ENCODE measurements around the gene MORN5.

Gene MORN5

GRCh38 chr9:122191584-122191983 is 31.9 kb downstream of the MORN5 start:
- DNase-seq (ENCODE audit: low read depth), result no peak

DNA sequence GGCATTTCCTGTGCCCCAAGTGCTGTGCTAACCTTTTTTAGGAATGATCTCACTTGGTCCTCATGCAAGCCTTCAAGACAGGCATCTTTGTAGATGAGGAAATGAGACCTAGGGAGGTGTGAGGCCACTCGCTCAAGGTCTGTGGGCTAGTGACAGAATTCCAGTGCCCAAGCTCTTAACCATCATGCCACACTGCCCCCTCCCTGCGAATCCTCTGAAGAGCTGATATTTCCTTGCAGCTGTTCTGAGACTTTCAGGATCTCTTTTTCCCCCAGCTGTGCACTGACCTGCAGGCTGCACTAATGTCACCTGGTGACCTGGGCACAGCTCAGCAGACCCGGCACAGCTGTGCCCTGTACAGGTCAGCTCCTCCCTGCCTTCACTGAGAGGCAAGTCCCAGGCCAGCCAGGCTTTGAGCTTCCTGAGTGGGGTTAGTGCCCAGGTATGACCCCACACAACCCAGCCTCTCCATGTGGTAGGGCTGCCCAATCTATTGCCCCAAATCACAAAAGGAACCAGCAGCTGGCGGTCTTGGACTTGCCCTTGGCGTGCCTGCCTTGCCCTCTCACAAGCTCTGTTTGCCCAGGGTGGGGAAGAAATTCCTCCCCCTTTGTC is 32.7 kb downstream of the MORN5 start:
- DNase-seq (ENCODE audit: low read depth), result no peak

- DNase-seq (ENCODE audit: low read depth), result no peak
These were observed 33.3 kb downstream of the MORN5 start for GRCh38 chr9:122192914-122193525.

DNA sequence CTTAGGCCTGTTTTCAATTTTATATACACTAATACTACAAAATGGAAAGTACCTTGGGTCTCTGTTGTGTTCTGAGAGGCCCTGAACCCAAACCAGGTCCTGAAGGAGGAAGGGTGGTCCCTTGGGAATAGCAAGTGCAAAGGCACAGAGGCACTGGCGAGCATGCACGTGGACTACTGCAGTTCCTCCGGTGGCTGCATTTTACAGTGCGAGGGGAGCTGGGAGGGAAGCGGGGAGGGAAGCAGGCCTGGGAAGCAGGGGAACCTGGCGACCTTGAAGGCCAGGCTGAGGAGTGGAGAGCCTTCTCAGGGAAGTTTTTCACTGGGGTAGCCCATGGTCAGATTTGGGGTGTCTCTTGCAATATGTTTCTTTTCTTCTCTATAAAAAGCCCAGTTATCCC is 33.9 kb downstream of the MORN5 start:
- DNase-seq (ENCODE audit: low read depth), result no peak

DNA sequence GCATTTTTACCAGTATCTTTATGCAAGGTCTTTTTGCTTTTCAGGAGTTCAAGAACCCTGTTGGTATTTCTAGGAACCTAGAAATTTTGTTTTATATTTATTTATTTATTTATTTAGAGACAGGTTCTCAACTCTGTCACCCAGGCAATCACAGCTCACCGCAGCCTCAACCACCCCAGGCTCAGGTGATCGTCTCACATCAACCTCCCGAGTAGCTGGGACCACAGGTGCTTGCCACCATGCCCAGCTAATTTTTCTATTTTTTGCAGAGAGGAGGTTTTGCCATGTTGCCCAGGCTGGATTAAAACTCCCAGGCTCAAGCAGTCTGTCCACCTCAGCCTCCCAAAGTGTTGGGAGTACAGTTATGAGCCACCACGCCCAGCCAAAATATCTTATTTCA is 36.2 kb downstream of the MORN5 start:
- no peak for DNase-seq (ENCODE audit: low read depth)

DNA sequence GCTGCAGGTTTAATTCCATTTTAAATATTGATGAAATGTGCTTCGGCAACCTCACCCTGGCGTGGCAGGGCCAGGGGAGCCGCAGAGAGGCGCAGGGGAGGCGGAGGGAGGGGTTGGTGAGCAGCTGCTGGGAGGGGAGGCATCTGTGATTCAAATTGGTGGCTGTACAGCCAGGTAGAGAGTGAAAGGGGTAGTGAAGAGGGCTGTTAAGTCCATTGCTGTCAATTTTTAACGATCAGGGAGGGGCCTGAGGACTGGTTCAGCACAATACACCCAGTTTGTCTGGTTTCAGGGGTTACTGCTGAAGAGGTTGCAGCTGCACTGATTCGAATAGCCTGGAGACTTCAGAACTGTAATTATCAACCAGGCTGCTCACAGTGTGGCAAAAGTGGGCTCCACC is 37.7 kb downstream of the MORN5 start:
- DNase-seq (ENCODE audit: low read depth), result no peak

DNA sequence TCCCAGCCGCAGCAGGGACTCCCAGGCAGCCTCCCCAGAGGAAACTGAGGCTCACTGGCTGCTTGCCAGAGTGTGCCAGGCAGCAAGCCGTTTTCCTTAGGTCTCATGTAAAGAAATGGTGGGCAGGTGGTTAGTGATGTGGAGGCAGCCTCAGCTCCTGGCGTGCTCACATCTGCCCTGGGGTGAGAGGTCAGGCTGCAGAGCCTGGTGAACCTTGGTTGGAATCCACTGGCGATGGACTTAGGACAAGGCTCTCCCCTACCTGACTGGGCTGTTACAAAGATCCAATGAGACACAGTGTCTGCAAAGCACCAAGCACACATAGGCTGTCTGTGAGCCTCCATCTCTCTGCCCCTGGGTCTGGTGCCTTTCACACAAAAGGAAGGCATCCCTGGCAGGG is 38.2 kb downstream of the MORN5 start:
- no peak for DNase-seq (ENCODE audit: low read depth)

- no peak for DNase-seq (ENCODE audit: low read depth)
These were observed 41.4 kb downstream of the MORN5 start for GRCh38 chr9:122200960-122201595.

DNA sequence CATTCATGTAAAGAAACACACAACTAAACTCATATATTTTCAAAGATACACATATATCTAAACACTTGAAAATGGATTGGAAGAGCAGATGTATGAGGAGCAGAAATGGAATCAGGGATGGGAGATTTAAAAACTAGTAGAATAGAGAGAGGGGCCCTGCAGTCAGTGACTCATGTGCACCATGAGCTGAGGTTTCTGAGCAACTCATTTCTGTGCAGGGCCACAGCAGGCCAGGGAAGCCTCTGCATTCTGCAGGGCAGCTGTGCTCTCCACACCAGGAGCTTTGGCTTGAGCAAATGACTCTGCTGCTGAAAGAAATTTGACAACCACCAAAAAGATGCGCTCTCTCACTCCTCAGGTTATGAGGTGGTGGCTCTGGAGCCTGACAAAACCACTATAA is 41.9 kb downstream of the MORN5 start:
- no peak for DNase-seq (ENCODE audit: low read depth)

- DNase-seq (ENCODE audit: low read depth), result no peak
These were observed 42.4 kb downstream of the MORN5 start for GRCh38 chr9:122202111-122202510.

DNA sequence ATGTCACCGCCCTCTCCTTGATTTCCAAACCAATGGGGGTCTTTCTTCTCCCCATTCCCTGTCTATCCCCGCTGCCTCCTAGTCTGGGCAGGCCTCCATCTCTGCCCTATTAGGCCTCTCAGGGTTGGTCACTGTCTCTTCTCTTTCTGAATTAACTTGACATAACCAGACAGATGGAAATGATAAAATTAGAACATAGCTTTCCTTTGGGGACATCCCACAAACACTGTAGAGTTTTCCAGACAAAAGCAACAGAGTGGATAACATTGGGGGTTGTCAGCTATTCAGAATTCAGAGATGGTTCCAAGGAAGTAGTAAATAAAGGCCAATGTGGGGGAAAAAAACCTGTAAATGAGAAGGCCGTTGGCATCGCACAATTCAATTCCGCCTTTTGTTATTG is 44.3 kb downstream of the MORN5 start:
- DNase-seq (ENCODE audit: low read depth), result no peak

DNA sequence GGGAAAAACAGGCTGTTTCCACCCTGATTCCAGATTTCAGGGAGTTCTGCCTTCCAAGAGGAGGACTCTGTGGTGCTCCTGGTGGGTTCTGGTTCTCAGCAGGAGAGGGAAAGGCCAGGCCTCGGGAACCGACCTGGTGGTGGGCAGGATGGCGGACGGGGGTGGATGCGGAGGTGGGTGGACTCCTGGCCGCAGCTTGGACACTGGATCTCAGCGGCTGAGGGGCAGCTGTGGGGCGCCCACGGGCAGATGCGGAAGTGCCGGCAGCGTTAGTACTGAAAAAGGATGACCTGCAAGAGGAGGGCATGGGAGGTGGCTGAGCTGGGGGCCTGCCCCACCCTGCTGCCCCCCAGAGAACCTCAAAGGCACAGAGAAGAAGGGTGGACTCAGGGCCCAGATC is 44.8 kb downstream of the MORN5 start:
- DNase-seq (ENCODE audit: low read depth), result no peak

DNA sequence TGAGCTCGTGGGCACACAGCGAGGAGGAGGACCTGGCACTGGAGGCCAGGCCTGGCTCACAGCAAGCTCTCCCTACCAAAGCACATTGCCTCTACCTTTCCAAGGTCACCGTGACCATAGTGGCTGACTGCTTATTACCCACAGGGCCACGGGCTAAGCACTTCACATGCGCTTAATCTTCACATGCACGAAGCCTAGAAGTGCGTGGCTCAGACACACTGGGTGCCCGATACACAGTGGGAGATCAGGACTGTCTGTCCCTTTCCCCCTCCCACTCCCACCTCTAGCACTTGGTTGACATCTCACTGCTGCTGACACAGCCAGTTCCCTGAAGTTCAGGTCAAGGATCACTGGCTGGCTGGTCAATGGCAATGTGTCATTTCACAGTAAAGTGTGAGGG is 45.5 kb downstream of the MORN5 start:
- no peak for DNase-seq (ENCODE audit: low read depth)

DNA sequence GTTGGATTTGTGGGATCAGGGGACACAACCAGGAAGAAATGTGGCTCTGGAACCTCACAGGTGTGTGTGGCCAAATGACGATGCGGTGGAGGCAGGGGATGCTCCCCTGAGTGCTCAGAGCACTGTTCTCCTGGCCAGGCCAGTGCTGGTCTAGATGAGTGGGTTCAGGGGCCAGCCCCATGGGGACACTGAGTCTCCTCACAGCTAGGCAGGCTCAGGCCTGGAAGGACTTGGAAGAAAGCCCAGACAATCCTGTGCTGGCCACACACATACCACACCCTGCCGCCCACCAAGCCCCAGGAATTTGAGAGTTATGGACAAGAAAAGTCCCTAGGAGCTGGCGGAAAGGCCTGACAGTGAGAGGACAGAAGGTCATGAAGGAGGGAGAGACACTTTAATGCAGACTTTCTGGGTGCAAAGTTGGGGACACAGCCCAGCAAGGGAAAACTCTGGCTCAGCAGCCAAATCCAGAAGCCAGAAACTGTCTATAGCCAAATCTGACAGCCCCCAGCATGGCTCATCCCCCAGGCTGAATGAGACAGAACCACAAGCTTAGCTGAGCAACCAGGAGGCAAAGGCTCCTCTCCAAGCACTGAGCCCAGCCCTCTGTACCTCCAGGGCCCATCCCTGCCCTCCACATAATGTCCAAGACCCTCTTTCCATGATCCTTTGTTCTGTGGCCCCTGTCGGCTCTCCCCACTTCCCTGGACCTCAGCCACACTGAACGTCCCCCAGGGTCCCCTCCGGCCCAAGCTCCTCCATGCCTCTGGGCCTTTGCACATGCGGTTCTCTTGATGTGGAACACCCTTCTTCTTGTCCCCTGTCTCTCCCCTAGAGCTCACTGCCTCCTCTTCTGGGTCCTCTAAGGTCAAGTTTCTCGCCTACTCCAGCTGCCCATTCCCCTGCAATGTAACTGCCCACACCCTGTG is 46.7 kb downstream of the MORN5 start:
- peak; percentile 42 for DNase-seq (ENCODE audit: low read depth)

- no peak for DNase-seq (ENCODE audit: low read depth)
These were observed 47.4 kb downstream of the MORN5 start for GRCh38 chr9:122207096-122207495.

GRCh38 chr9:122209451-122209850 is 49.7 kb downstream of the MORN5 start:
- no peak for DNase-seq (ENCODE audit: low read depth)

DNA sequence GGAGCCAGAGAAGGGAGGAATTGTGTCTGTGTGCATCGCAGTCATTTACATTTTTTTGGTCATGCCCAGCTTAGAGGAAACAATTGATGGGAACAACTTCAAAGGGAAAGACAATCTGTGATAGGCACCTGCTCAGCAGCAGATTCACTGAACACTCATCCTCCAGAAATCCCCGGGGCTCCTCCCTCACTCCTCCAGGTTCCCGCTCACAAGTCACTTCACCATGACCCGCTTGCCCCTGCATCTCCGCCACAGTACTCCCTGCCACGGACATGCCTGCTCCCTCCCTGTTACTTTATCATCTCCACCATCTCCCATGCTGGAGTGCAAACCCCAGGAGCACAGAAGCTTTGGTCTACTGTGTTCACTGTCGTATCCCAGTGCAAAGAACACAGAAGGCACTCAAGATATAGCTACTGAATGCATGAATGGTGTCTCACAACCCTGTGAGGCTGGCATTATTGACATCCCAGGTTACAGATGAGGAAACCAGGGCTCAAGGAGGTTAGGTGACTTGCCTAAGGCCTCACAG is 52.8 kb downstream of the MORN5 start:
- no peak for DNase-seq (ENCODE audit: low read depth)

GRCh38 chr9:122213102-122213588 is 53.4 kb downstream of the MORN5 start:
- DNase-seq (ENCODE audit: low read depth), result no peak

DNA sequence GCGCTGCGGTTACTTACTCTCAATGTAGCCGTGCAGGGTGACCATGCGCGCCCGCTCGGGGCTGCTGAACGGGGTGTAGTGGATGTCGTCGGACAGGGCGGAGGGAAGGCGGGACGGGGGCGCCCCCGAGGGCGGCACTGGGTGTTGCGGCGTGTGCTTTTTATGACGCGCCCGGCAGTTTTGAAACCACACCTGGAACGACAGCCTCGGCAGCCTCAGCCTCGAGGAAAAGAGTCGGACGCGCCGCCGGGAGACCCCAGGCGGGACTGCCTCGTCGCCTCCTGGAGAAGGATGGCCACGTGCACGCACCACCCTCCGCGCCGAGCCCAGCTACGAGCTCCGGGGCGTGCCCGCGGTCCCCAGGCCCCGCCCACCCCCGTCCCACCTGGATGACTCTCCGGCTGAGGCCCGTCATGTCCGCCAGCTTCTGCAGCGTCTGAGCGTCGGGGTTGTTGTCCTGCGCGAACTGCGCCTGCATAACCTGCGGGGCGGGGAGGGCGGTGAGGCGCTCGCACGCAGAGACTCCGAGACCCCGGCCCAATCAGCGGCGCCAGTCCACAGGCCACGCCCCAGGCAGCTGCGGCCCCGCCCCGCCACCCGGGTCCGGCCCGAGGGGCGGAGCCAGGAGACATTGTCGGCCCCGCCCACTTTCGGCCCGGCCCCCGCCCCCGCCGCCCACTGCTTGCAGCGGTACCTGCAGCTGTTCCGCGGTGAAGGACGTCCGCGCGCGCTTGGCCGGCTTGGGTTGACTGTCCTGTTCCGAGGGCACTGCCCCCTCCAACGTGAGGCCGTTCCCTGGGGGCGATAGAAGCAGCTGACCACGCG is 54.1 kb downstream of the MORN5 start:
- DNase-seq (ENCODE audit: low read depth), result no peak

DNA sequence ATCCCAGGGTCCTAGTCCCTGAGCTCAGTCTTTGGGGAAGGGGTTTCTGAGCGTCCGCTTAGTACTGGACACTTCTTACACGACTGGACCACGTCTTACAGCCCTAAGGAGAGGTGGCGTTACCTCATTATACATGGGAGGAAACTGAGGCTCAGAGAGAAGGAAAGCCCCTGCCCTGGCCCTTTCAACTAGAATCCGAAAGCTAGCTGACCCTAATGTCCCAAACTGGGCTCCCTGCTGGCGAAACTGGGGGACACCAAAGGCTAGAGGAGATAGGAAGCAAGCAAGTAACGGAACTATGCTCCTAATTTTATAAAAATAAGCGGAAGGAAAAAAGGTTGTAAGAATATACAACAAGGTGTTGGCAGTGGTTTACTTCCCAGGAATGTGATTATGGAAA is 54.8 kb downstream of the MORN5 start:
- no peak for DNase-seq (ENCODE audit: low read depth)

DNA sequence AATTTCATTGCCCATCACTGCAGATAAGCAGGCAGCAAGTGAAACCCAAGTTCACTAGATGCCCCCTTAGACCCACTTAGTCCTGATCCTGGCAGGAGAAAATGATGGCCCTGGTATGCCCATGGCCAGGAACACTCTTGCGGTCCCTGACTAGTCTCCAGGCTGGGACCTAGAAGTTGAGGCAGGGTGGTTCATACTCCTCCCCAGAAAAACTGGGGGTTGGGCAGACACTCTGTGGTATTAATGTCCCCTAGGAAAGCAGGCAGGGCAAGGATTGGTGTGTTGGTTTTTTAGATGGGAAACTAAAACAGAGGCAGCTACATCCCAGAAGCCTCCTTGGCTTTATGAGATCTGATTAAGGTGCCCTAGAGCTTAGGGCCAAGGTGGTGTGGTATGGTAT is 56.0 kb downstream of the MORN5 start:
- no peak for DNase-seq (ENCODE audit: low read depth)
